Sigmoid colon (tissue), 3 donors: ENCODE results near the gene DCC.

Experiments
- CTCF ChIP-seq, 4 experiments: fragments of 450-650 bp in 3 of 4; fragments of 200-600 bp in 1 of 4; IDR thresholded peaks; one replicate each; pipeline ENCODE4 v1.5.1; 2016 to 2019; ENCODE audit warnings: antibody characterized with exemption in 4 of 4, mild to moderate bottlenecking in 3 of 4, moderate library complexity in 2 of 4
- POLR2A ChIP-seq, 2 donors: fragments of 450-650 bp; IDR thresholded peaks; one replicate each; pipeline ENCODE4 v1.6.1; 2016; ENCODE audit warnings: antibody characterized with exemption in 2 of 2, mild to moderate bottlenecking in 2 of 2, moderate library complexity in 2 of 2

- no peak for TF ChIP-seq CTCF (IDR thresholded peaks at IDR 0.05)
- TF ChIP-seq POLR2A (IDR thresholded peaks at IDR 0.05): no peak
Observed at GRCh38 chr18:53126210-53126609, 786.2 kb downstream of the DCC start.
